Prostate gland (tissue), 2 donors: ENCODE measurements around the gene FARP1. TPM values are rescaled to one million over a fixed set of nuclear protein-coding genes. Genes with fewer than 3 reads are reported as not detected.

Source experiments
- DNase-seq: peaks from one replicate; pipeline ENCODE4 v3.0.0-alpha.2; 2019; ENCODE audit warnings: low spot score
- H3K27ac ChIP-seq, 2 donors: fragments of 200-600 bp; sonication (generic); 2 replicates each; pipeline ENCODE4 v1.5.1; 2017 to 2019
- H3K27me3 ChIP-seq: fragments of 200-600 bp; sonication (generic); replicated peaks from 2 replicates; pipeline ENCODE4 v1.5.1; 2019; ENCODE audit not compliant: insufficient read depth
- H3K36me3 ChIP-seq, 2 donors: fragments of 200-600 bp; sonication (generic); 1 replicate in 1 of 2; 2 replicates in 1 of 2; pipeline versions ENCODE4 v1.5.1 to v1.8.1; 2017 to 2019
- H3K4me1 ChIP-seq: fragments of 200-600 bp; sonication (generic); replicated peaks from 2 replicates; pipeline ENCODE4 v1.5.1; 2019
- H3K4me3 ChIP-seq, 2 donors: fragments of 200-600 bp; sonication (generic); 2 replicates each; pipeline ENCODE4 v1.5.1; 2017 to 2019
- H3K9me3 ChIP-seq: fragments of 200-600 bp; sonication (generic); 2 replicates; pipeline ENCODE4 v1.5.1; 2017
- POLR2A ChIP-seq: fragments of 450-650 bp; IDR thresholded peaks from one replicate; pipeline ENCODE4 v1.6.1; 2016; ENCODE audit warnings: antibody characterized with exemption, mild to moderate bottlenecking
- POLR2AphosphoS5 ChIP-seq: sonication (generic); formaldehyde crosslinking; IDR thresholded peaks from one replicate; pipeline ENCODE4 v1.6.1; 2017; ENCODE audit warnings: antibody characterized with exemption
- WGBS: methylation state at CpG from one replicate; pipeline ENCODE4 v1.1.5; 2018; 5-methylcytosine and 5-hydroxymethylcytosine counted together
- intact Hi-C: fragments of 100-400 bp; cut with DNase I; formaldehyde crosslinking; loops from one replicate; pipeline ENCODE4 v1.14.2; 2022
- total RNA-seq, 2 donors: library from RNA; depleted of rRNA; stranded (reverse); fragments of >200 nt; gene quantifications; one replicate each; pipeline ENCODE4 v1.1.0, GENCODE V29; 2016
- TF ChIP-seq, protein P1 (sequence below), 4 experiments: fragments of 200-600 bp in 2 of 4; fragments of 450-650 bp in 2 of 4; sonication (generic) in 2 of 4; IDR thresholded peaks; 1 replicate in 3 of 4; 2 replicates in 1 of 4; pipeline ENCODE4 v1.5.1; 2016 to 2019; ENCODE audit warnings: antibody characterized with exemption in 4 of 4, mild to moderate bottlenecking in 2 of 4, moderate library complexity in 2 of 4

The FARP1 gene
- total RNA-seq, 2 donors from 2014 or later = 70.6 to 77.5 TPM

DNA sequence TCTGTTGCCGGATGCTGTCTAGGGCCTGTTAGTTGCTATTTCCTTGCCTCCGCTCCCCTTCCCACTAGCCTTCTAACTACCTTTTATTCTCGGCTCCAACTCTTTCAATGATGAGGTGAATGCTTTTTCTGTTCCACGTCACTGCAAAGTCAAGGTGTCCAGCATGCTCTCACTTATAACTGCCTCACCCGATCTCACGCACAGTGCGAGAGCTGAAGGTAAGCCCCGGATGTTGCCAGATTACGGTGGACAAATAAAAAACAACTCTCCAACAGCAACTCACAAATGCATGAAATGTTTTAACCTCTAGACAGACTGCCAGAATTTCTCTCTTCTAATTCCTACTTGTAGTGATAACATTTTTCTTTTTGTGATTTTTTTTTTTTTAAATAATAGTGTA lies 264.1 kb downstream of the FARP1 start:
- TF ChIP-seq POLR2A (no peak), POLR2AphosphoS5 (no peak)
- TF ChIP-seq, protein P1, sequence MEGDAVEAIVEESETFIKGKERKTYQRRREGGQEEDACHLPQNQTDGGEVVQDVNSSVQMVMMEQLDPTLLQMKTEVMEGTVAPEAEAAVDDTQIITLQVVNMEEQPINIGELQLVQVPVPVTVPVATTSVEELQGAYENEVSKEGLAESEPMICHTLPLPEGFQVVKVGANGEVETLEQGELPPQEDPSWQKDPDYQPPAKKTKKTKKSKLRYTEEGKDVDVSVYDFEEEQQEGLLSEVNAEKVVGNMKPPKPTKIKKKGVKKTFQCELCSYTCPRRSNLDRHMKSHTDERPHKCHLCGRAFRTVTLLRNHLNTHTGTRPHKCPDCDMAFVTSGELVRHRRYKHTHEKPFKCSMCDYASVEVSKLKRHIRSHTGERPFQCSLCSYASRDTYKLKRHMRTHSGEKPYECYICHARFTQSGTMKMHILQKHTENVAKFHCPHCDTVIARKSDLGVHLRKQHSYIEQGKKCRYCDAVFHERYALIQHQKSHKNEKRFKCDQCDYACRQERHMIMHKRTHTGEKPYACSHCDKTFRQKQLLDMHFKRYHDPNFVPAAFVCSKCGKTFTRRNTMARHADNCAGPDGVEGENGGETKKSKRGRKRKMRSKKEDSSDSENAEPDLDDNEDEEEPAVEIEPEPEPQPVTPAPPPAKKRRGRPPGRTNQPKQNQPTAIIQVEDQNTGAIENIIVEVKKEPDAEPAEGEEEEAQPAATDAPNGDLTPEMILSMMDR (IDR thresholded peaks at IDR 0.05) = no peak
- intact Hi-C loops = no loop called here
- Histone ChIP-seq H3K36me3 (no peaks in the 10 kb centered on the region), H3K9me3 (no peaks in the 10 kb centered on the region), H3K4me1 (peaks cover 3% of the 10 kb centered on the region), H3K27ac (no peak overlapping the region), H3K4me3 (no peak overlapping the region), H3K27me3 (no peaks in the 10 kb centered on the region)
- WGBS = 95% methylated on average over 9 of the region's 9 CpGs
- DNase-seq = no peak

DNA sequence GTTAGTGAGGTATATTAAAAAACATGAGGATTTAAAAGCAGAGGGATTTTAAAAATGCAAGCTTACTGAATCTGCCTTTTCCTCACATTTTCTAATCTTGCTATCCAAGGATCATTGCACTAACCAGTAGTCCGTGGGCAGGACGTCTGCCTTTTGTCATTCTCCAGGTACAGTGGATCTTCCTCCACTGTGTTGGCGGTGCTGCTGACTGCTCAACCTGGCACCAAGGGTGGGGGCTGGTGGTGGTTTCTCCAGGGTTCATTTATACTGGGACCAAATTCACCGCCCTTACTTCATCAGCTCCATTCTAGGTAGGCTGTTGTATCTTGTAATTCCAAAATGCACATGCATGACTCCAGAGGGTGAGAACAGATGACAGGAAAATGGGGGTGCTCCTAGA lies 264.7 kb downstream of the FARP1 start:
- no peak for TF ChIP-seq POLR2A
- TF ChIP-seq POLR2AphosphoS5 = no peak
- TF ChIP-seq, protein P1 (IDR thresholded peaks at IDR 0.05) = no peak
- Histone ChIP-seq H3K4me3 (no peak overlapping the region), H3K36me3 (no peaks in the 10 kb centered on the region), H3K9me3 (no peaks in the 10 kb centered on the region), H3K27ac (no peak overlapping the region), H3K4me1 (peaks cover 3% of the 10 kb centered on the region), H3K27me3 (no peaks in the 10 kb centered on the region)
- WGBS = 86% methylated on average over 4 of the region's 4 CpGs
- intact Hi-C loops = no loop called here
- DNase-seq = no peak

DNA sequence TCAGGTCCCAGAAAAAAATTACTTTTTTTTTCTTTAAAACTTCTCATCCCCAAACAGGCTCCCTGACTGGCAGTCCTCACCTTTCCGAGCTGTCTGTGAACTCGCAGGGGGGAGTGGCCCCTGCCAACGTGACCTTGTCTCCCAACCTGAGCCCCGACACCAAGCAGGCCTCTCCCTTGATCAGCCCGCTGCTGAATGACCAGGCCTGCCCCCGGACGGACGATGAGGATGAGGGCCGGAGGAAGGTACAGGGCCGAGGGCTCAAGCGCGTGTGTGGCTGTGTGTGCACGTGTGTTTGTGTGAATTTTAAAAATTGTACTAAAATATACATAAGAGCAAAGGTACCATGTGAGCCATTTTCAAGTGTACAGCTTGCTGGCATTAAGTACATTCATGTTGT lies 266.4 kb downstream of the FARP1 start:
- intact Hi-C loops = no loop called here
- H3K27ac ChIP-seq = no peak overlapping the region
- no peaks in the 10 kb centered on the region for H3K27me3 ChIP-seq
- WGBS = 95% methylated on average over 13 of the region's 13 CpGs
- H3K4me3 ChIP-seq = no peak overlapping the region
- no peaks in the 10 kb centered on the region for H3K9me3 ChIP-seq
- no peak for DNase-seq
- H3K4me1 ChIP-seq = peaks cover 3% of the 10 kb centered on the region
- no peaks in the 10 kb centered on the region for H3K36me3 ChIP-seq
- TF ChIP-seq, protein P1 (IDR thresholded peaks at IDR 0.05) = no peak
- TF ChIP-seq POLR2AphosphoS5 (no peak), POLR2A (no peak)

DNA sequence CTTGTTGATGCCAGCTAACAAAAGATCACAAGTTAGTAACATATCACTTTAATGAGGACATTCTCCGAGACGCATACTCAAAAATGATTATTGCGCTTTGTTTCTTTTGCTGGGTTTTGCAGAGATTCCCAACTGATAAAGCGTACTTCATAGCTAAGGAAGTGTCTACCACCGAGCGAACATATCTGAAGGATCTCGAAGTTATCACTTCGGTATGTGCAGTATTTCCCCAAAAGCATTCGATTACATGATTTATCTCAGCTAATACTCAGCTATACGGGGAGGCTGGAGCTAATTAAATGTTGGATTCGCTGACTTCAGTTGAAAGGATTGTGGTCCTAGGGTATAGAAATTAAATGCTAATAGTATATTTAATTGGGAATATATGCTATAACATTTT lies 267.7 kb downstream of the FARP1 start:
- TF ChIP-seq POLR2AphosphoS5 (no peak), POLR2A (no peak)
- TF ChIP-seq, protein P1 (IDR thresholded peaks at IDR 0.05) = no peak
- Histone ChIP-seq H3K36me3 (no peaks in the 10 kb centered on the region), H3K4me1 (peaks cover 8% of the 10 kb centered on the region), H3K27me3 (no peaks in the 10 kb centered on the region), H3K27ac (no peak overlapping the region), H3K9me3 (no peaks in the 10 kb centered on the region), H3K4me3 (no peak overlapping the region)
- intact Hi-C loops = no loop called here
- WGBS = 79% methylated on average over 11 of the region's 11 CpGs
- DNase-seq = no peak

DNA sequence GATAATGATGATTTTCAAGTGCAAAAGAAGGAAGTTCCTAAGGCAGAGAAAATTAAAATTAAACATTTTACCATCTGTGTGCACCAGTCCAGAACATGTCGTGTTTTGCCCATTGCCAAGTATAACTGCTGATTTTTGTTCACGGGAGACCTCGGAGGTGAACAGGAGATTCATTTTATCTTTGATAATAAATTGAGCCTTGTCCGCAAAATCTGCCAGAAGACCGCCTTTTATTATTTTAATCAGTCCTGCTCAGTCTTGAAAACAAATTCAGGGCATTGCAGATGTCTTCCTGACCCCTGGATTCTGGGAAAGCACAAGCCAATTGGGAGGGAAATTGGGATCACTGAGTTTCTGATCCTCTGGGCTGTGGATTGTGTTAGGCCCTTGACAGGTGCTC lies 268.1 kb downstream of the FARP1 start:
- TF ChIP-seq, protein P1 (IDR thresholded peaks at IDR 0.05) = no peak
- TF ChIP-seq POLR2AphosphoS5 = no peak
- no peak for TF ChIP-seq POLR2A
- Histone ChIP-seq H3K27me3 (no peaks in the 10 kb centered on the region), H3K27ac (peak overlapping the region in 1 of 2 donors; percentile 55), H3K4me1 (peaks cover 9% of the 10 kb centered on the region), H3K36me3 (no peaks in the 10 kb centered on the region), H3K9me3 (no peaks in the 10 kb centered on the region), H3K4me3 (no peak overlapping the region)
- no peak for DNase-seq
- 79% methylated on average over 5 of the region's 5 CpGs for WGBS
- intact Hi-C loops = no loop called here
